Effector memory CD4-positive, alpha-beta T cell (primary cell): ENCODE measurements around the gene CERS6.

Source experiments
- DNase-seq, 3 donors: peaks; one replicate each; pipeline ENCODE4 v3.0.0-alpha.2; 2020
- H3K27ac ChIP-seq: 2 replicates; pipeline ENCODE4 v1.7.0; 2013; ENCODE audit warnings: mild to moderate bottlenecking, low read length, moderate library complexity; ENCODE audit not compliant: insufficient read depth, poor library complexity, severe bottlenecking
- H3K27me3 ChIP-seq: replicated peaks from 2 replicates; pipeline ENCODE4 v1.7.0; 2013; ENCODE audit warnings: mild to moderate bottlenecking, low read length; ENCODE audit not compliant: insufficient read depth, control insufficient read depth, poor library complexity, severe bottlenecking
- H3K36me3 ChIP-seq: 2 replicates; pipeline ENCODE4 v1.7.0; 2013; ENCODE audit warnings: mild to moderate bottlenecking, low read length, moderate library complexity; ENCODE audit not compliant: control insufficient read depth, insufficient read depth
- H3K4me1 ChIP-seq: 2 replicates; pipeline ENCODE4 v1.7.0; 2013; ENCODE audit warnings: low read length, mild to moderate bottlenecking; ENCODE audit not compliant: control insufficient read depth, insufficient read depth, poor library complexity, severe bottlenecking
- H3K4me3 ChIP-seq: 2 replicates; pipeline ENCODE4 v1.7.0; 2013; ENCODE audit warnings: low read length, low read depth, mild to moderate bottlenecking; ENCODE audit not compliant: insufficient read depth, poor library complexity, severe bottlenecking
- H3K9me3 ChIP-seq: 2 replicates; pipeline ENCODE4 v1.7.0; 2013; ENCODE audit warnings: mild to moderate bottlenecking, low read length, moderate library complexity; ENCODE audit not compliant: control insufficient read depth

Gene CERS6

GRCh38 chr2:168526641-168527040 lies 70.6 kb downstream of the CERS6 start:
- Histone ChIP-seq H3K9me3 (no peaks in the 10 kb centered on the region), H3K36me3 (no peaks in the 10 kb centered on the region), H3K4me1 (no peaks in the 10 kb centered on the region), H3K4me3 (no peak overlapping the region), H3K27me3 (no peaks in the 10 kb centered on the region), H3K27ac (no peak overlapping the region)
- DNase-seq = no peak

- H3K4me3 ChIP-seq = no peak overlapping the region
- H3K4me1 ChIP-seq = no peaks in the 10 kb centered on the region
- H3K27ac ChIP-seq = no peak overlapping the region
- DNase-seq = no peak
- H3K36me3 ChIP-seq = no peaks in the 10 kb centered on the region
- H3K27me3 ChIP-seq = no peaks in the 10 kb centered on the region
- no peaks in the 10 kb centered on the region for H3K9me3 ChIP-seq
Measured at GRCh38 chr2:168528016-168528415, 71.9 kb downstream of the CERS6 start.

GRCh38 chr2:168528469-168528868 lies 72.4 kb downstream of the CERS6 start:
- H3K27ac ChIP-seq = no peak overlapping the region

GRCh38 chr2:168529054-168529833 lies 73.2 kb downstream of the CERS6 start:
- H3K27me3 ChIP-seq = no peaks in the 10 kb centered on the region
- H3K4me1 ChIP-seq = no peaks in the 10 kb centered on the region
- H3K9me3 ChIP-seq = no peaks in the 10 kb centered on the region
- no peak overlapping the region for H3K27ac ChIP-seq
- no peak for DNase-seq
- H3K4me3 ChIP-seq = no peak overlapping the region
- no peaks in the 10 kb centered on the region for H3K36me3 ChIP-seq

More at GRCh38 chr2:168528469-168528868, 72.4 kb downstream of the CERS6 start:
- DNase-seq = no peak
- Histone ChIP-seq H3K36me3 (no peaks in the 10 kb centered on the region), H3K9me3 (no peaks in the 10 kb centered on the region), H3K4me3 (no peak overlapping the region), H3K4me1 (no peaks in the 10 kb centered on the region), H3K27me3 (no peaks in the 10 kb centered on the region)

GRCh38 chr2:168529900-168530561 lies 74.0 kb downstream of the CERS6 start:
- Histone ChIP-seq H3K36me3 (no peaks in the 10 kb centered on the region), H3K4me1 (no peaks in the 10 kb centered on the region), H3K4me3 (no peak overlapping the region), H3K27ac (no peak overlapping the region), H3K27me3 (no peaks in the 10 kb centered on the region), H3K9me3 (no peaks in the 10 kb centered on the region)
- DNase-seq = no peak

- H3K27ac ChIP-seq = no peak overlapping the region
- H3K27me3 ChIP-seq = no peaks in the 10 kb centered on the region
- H3K36me3 ChIP-seq = no peaks in the 10 kb centered on the region
- no peak for DNase-seq
- no peaks in the 10 kb centered on the region for H3K4me1 ChIP-seq
- H3K4me3 ChIP-seq = no peak overlapping the region
- no peaks in the 10 kb centered on the region for H3K9me3 ChIP-seq
Measured at GRCh38 chr2:168530982-168531622, 75.0 kb downstream of the CERS6 start.

- Histone ChIP-seq H3K4me1 (no peaks in the 10 kb centered on the region), H3K27ac (no peak overlapping the region), H3K9me3 (peaks cover 2% of the 10 kb centered on the region), H3K4me3 (no peak overlapping the region), H3K27me3 (no peaks in the 10 kb centered on the region), H3K36me3 (no peaks in the 10 kb centered on the region)
- no peak for DNase-seq
Measured at GRCh38 chr2:168534926-168535325, 78.9 kb downstream of the CERS6 start.

GRCh38 chr2:168536925-168537466 lies 80.9 kb downstream of the CERS6 start:
- DNase-seq = no peak
- no peaks in the 10 kb centered on the region for H3K36me3 ChIP-seq
- peaks cover 3% of the 10 kb centered on the region for H3K9me3 ChIP-seq
- no peak overlapping the region for H3K4me3 ChIP-seq
- no peaks in the 10 kb centered on the region for H3K4me1 ChIP-seq
- H3K27ac ChIP-seq = no peak overlapping the region
- no peaks in the 10 kb centered on the region for H3K27me3 ChIP-seq

- H3K27me3 ChIP-seq = no peaks in the 10 kb centered on the region
- no peak overlapping the region for H3K27ac ChIP-seq
- no peak overlapping the region for H3K4me3 ChIP-seq
- DNase-seq = no peak
- peaks cover 3% of the 10 kb centered on the region for H3K9me3 ChIP-seq
- H3K4me1 ChIP-seq = no peaks in the 10 kb centered on the region
- H3K36me3 ChIP-seq = no peaks in the 10 kb centered on the region
Measured at GRCh38 chr2:168538133-168538532, 82.1 kb downstream of the CERS6 start.

GRCh38 chr2:168538534-168538933 lies 82.5 kb downstream of the CERS6 start:
- H3K9me3 ChIP-seq = peaks cover 3% of the 10 kb centered on the region
- no peaks in the 10 kb centered on the region for H3K4me1 ChIP-seq
- H3K36me3 ChIP-seq = no peaks in the 10 kb centered on the region
- H3K27ac ChIP-seq = no peak overlapping the region
- H3K27me3 ChIP-seq = no peaks in the 10 kb centered on the region
- DNase-seq = no peak
- H3K4me3 ChIP-seq = no peak overlapping the region
